Hippocampal formation (tissue), 2 donors: ENCODE data around the gene TGFBI.

ENCODE experiments used
- DNase-seq, 2 donors: peaks; one replicate each; lab custom pipeline; 2025; lab: John Stamatoyannopoulos, UW

TGFBI gene

GRCh38 chr5:136028782-136029742 is at the start of gene TGFBI:
TSS of gene TGFBI (plus strand) at chr5:136028988. CDS start at chr5:136029056, 68 bp downstream.
- no peak for DNase-seq

- no peak for DNase-seq
Measured at GRCh38 chr5:135978993-135979392, 49.8 kb upstream of the TGFBI start.

- DNase-seq: no peak
Measured at GRCh38 chr5:135979510-135979909, 49.3 kb upstream of the TGFBI start.

- DNase-seq: no peak
Measured at GRCh38 chr5:135980620-135981019, 48.2 kb upstream of the TGFBI start.

GRCh38 chr5:135985951-135986350 is 42.8 kb upstream of the TGFBI start:
- DNase-seq: no peak

- DNase-seq: no peak
Measured at GRCh38 chr5:135986401-135986800, 42.4 kb upstream of the TGFBI start.

GRCh38 chr5:135986891-135987401 is 41.8 kb upstream of the TGFBI start:
- no peak for DNase-seq

- DNase-seq: no peak
Measured at GRCh38 chr5:135988546-135988945, 40.2 kb upstream of the TGFBI start.

GRCh38 chr5:135989686-135990085 is 39.1 kb upstream of the TGFBI start:
- DNase-seq: no peak

GRCh38 chr5:135990528-135991255 is 38.1 kb upstream of the TGFBI start:
- no peak for DNase-seq

GRCh38 chr5:135991429-135991828 is 37.4 kb upstream of the TGFBI start:
- no peak for DNase-seq

- DNase-seq: no peak
Measured at GRCh38 chr5:135993335-135993879, 35.4 kb upstream of the TGFBI start.

GRCh38 chr5:135993880-135994636 is 34.7 kb upstream of the TGFBI start:
- DNase-seq: no peak

GRCh38 chr5:135995976-135996375 is 32.8 kb upstream of the TGFBI start:
- no peak for DNase-seq

GRCh38 chr5:135996611-135997010 is 32.2 kb upstream of the TGFBI start:
- DNase-seq: no peak

- DNase-seq: no peak
Measured at GRCh38 chr5:135997673-135998335, 31.0 kb upstream of the TGFBI start.

- no peak for DNase-seq
Measured at GRCh38 chr5:135998889-135999288, 29.9 kb upstream of the TGFBI start.

- no peak for DNase-seq
Measured at GRCh38 chr5:135999406-136000139, 29.2 kb upstream of the TGFBI start.

- DNase-seq: no peak
Measured at GRCh38 chr5:136000147-136000546, 28.6 kb upstream of the TGFBI start.

GRCh38 chr5:136000932-136001331 is 27.9 kb upstream of the TGFBI start:
- DNase-seq: no peak
